Loucy (cell line): ENCODE measurements around the gene OR51I2.

Experiments used
- EZH2phosphoT487 ChIP-seq: fragments of 200-600 bp; IDR thresholded peaks from 2 replicates; pipeline ENCODE4 v1.6.1; 2018; ENCODE audit warnings: antibody characterized with exemption, mild to moderate bottlenecking, moderate library complexity, borderline replicate concordance
- TF ChIP-seq, protein P1 (sequence below): fragments of 200-600 bp; sonication (generic); conservative IDR thresholded peaks from 2 replicates; pipeline ENCODE4 v1.5.1; 2014; ENCODE audit warnings: mild to moderate bottlenecking, antibody characterized with exemption, low read length

DNA sequence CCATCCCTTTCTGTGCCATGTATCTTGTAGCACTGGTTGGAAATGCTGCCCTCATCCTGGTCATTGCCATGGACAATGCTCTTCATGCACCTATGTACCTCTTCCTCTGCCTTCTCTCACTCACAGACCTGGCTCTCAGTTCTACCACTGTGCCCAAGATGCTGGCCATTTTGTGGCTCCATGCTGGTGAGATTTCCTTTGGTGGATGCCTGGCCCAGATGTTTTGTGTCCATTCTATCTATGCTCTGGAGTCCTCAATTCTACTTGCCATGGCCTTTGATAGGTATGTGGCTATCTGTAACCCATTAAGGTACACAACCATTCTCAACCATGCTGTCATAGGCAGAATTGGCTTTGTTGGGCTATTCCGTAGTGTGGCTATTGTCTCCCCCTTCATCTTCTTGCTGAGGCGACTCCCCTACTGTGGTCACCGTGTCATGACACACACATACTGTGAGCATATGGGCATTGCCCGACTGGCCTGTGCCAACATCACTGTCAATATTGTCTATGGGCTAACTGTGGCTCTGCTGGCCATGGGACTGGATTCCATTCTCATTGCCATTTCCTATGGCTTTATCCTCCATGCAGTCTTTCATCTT, 39.8 kb downstream of the OR51I2 start:
- TF ChIP-seq, protein P1, sequence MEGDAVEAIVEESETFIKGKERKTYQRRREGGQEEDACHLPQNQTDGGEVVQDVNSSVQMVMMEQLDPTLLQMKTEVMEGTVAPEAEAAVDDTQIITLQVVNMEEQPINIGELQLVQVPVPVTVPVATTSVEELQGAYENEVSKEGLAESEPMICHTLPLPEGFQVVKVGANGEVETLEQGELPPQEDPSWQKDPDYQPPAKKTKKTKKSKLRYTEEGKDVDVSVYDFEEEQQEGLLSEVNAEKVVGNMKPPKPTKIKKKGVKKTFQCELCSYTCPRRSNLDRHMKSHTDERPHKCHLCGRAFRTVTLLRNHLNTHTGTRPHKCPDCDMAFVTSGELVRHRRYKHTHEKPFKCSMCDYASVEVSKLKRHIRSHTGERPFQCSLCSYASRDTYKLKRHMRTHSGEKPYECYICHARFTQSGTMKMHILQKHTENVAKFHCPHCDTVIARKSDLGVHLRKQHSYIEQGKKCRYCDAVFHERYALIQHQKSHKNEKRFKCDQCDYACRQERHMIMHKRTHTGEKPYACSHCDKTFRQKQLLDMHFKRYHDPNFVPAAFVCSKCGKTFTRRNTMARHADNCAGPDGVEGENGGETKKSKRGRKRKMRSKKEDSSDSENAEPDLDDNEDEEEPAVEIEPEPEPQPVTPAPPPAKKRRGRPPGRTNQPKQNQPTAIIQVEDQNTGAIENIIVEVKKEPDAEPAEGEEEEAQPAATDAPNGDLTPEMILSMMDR: no peak
- no peak for TF ChIP-seq EZH2phosphoT487
